K562 (cell line): ENCODE measurements around the gene ARL6IP4. TPM values are rescaled to one million over a fixed set of nuclear protein-coding genes. Genes with fewer than 3 reads are reported as not detected.

Experiments
- FOXK2 ChIP-seq, 2 experiments: fragments of 450-650 bp; IDR thresholded peaks in 1 of 2; conservative IDR thresholded peaks in 1 of 2; 2 replicates each; pipeline ENCODE4 v1.6.1; 2016; ENCODE audit warnings: low read depth in 2 of 2, mild to moderate bottlenecking in 1 of 2
- GABPA ChIP-seq: fragments of 200-800 bp; sonication (Bioruptor generic); conservative IDR thresholded peaks from 2 replicates; pipeline ENCODE4 v1.6.1; 2016; ENCODE audit warnings: low read depth, missing genetic modification characterization, missing compliant biosample characterization
- GTF2F1 ChIP-seq: IDR thresholded peaks from 2 replicates; pipeline ENCODE4 v1.6.1; 2011; ENCODE audit warnings: low read depth, low read length, improper control_type of control experiment
- JUN ChIP-seq, 2 experiments: sonication (generic) in 1 of 2; formaldehyde crosslinking in 1 of 2; IDR thresholded peaks; 2 replicates each; pipeline versions ENCODE4 v1.6.1 to v1.8.0; 2012 to 2022; ENCODE audit warnings: borderline replicate concordance in 2 of 2, mild to moderate bottlenecking in 2 of 2, improper control_type of control experiment in 1 of 2, low read depth in 1 of 2, low read length in 1 of 2, missing genetic modification reagents in 1 of 2
- NCOA1 ChIP-seq: fragments of 450-650 bp; IDR thresholded peaks from 2 replicates; pipeline ENCODE4 v1.6.1; 2016; ENCODE audit warnings: low read depth
- PHB2 ChIP-seq: fragments of 450-650 bp; IDR thresholded peaks from 2 replicates; pipeline ENCODE4 v1.6.1; 2017; ENCODE audit warnings: low read depth
- RB1 ChIP-seq: fragments of 450-650 bp; IDR thresholded peaks from 2 replicates; pipeline ENCODE4 v1.6.1; 2017; ENCODE audit warnings: low read depth, mild to moderate bottlenecking
- RNF2 ChIP-seq: sonication (generic); IDR thresholded peaks from 2 replicates; pipeline ENCODE4 v1.6.1; 2016
- ZC3H8 ChIP-seq: fragments of 450-650 bp; IDR thresholded peaks from 2 replicates; pipeline ENCODE4 v1.6.1; 2017
- polyA plus RNA-seq, 8 experiments: library from polyadenylated mRNA; depleted of rRNA in 4 of 8; stranded (reverse) in 5 of 8; unstranded in 3 of 8; fragments of >200 nt; fragmentation: Nextera tagmentation in 2 of 8; fragmentation: Illumina TruSeq in 1 of 8; extraction: Ambion mirVana in 2 of 8; extraction: Trizol in 1 of 8; gene quantifications; 2 replicates each; pipeline versions ENCODE4 v1.2.1 to v1.2.3, GENCODE V29; 2011 to 2014; ENCODE audit warnings: inconsistent platforms in 1 of 8, missing spikeins in 1 of 8
- total RNA-seq, 7 experiments: library from RNA; depleted of rRNA in 6 of 7; stranded (reverse); fragments of >200 nt in 6 of 7; fragmentation: Illumina TruSeq in 2 of 7; extraction: Trizol in 2 of 7; gene quantifications; 2 replicates each; pipeline versions ENCODE4 v1.2.1 to v1.2.3, GENCODE V29; 2011 to 2021; ENCODE audit warnings: low replicate concordance in 1 of 7
- TF ChIP-seq, protein P1 (sequence below), 2 experiments: IDR thresholded peaks; 2 replicates each; pipeline ENCODE4 v1.6.1; 2011; ENCODE audit warnings: borderline replicate concordance in 1 of 2, control low read depth in 1 of 2, low read depth in 1 of 2, low read length in 1 of 2, mild to moderate bottlenecking in 1 of 2, mixed read lengths in 1 of 2, moderate library complexity in 1 of 2; ENCODE audit not compliant: insufficient read depth in 1 of 2, insufficient read length in 1 of 2, poor library complexity in 1 of 2, severe bottlenecking in 1 of 2; ENCODE audit errors: extremely low read depth in 1 of 2

Gene ARL6IP4
- total and polyA plus RNA-seq, 9 of the 15 experiments (the other 6 are each of a cell fraction or from before 2014, with no cell fraction given), result 2.4 to 255 (median 151) TPM

DNA sequence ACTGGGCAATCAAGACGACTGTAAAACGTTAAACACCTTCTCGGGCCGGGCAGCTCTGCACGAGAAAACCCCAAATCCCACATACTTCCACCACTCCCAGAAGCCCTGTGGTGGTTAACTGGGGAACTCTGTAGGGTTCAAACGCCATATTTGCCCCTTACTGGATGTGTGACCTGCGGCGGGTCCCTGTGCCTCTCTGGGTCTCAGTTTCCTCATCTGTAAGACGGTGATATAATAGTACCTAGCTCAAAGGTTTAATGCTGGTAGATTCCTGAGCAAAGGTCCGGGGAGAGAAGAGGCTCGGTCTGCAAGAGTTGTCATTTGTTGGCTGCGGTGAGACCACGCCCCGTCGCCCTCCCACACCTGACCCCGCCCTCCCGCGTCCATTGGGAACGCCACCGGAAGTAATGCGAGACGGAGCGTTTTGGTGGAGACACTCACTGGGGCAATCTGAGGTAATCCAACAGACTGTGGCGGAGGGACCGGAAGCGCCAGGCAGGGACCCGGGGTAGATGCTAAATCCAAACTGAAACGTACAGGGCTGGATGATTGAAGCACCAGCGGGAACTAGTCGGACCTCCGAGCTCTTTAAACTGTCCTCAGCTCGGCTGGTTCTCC, 6.1 kb upstream of the ARL6IP4 start (continued):
- peak; percentile 95 for TF ChIP-seq NCOA1
- TF ChIP-seq GABPA (tag), result peak; percentile 99
- peak; percentile 78 for TF ChIP-seq JUN (IDR thresholded peaks at IDR 0.05; ENCODE audit: borderline replicate concordance, low read depth, low read length)
- no peak for TF ChIP-seq JUN (CRISPR knock-in tag; IDR thresholded peaks at IDR 0.05; ENCODE audit: borderline replicate concordance)
- TF ChIP-seq PHB2, result no peak
- peak; percentile 68 for TF ChIP-seq RNF2
- TF ChIP-seq, protein P1, sequence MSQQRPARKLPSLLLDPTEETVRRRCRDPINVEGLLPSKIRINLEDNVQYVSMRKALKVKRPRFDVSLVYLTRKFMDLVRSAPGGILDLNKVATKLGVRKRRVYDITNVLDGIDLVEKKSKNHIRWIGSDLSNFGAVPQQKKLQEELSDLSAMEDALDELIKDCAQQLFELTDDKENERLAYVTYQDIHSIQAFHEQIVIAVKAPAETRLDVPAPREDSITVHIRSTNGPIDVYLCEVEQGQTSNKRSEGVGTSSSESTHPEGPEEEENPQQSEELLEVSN (IDR thresholded peaks at IDR 0.05; ENCODE audit: borderline replicate concordance in 1 of 2, extremely low read depth in 1 of 2, insufficient read depth in 1 of 2, insufficient read length in 1 of 2, low read depth in 1 of 2, low read length in 1 of 2, poor library complexity in 1 of 2, severe bottlenecking in 1 of 2), result no peak
- no peak for TF ChIP-seq ZC3H8
- no peak for TF ChIP-seq GTF2F1
- TF ChIP-seq FOXK2 (conservative IDR thresholded peaks at IDR 0.05 in 1 of 2, IDR thresholded peaks at IDR 0.05 in 1 of 2; ENCODE audit: low read depth in 2 of 2), result peak in 1 of 2 experiments; percentile 55; a peak in 2 of 4 replicates
- peak; percentile 39; the same call in 1 of the 2 replicates for TF ChIP-seq RB1
- TF ChIP-seq, all 486 proteins: peak for 94
